ENCODE data around the gene TACC2. TPM values are rescaled to one million over a fixed set of nuclear protein-coding genes. Genes with fewer than 3 reads are reported as not detected.

TACC2 gene
- total RNA-seq, 1 experiment from 2014 or later, result 89.0 TPM

DNA sequence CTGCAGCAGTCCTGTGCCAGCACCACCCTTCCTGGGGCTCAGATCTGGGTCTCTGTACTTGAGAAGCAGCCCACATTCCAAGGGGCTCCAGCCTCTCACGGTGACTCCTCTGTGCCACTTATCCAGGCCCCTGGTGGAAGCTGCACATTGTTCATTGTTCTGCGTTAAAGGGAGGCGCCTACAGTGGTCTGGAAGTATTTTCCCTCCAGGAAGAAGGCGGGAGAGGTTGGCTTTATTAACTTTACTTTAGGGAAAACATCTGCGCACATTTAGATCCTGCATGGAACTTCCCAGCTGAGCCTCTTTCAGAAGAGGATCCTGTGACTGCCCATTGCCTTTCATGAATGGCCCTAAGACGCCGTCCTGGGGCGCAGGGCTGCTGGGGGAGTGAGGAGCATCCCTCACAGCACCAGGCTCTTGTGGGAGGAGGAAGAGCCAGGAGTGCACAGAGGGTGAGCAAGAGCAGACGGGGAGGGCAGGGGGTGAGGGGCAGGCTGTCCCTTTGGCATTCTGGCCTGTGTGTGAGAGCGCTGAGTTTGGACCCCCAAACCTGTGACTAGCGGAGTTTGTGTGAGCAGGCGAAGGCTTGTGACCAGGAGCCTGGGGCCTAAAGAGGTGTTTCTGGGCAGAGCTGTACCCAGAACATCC is 183.5 kb downstream of the TACC2 start:
- no peak for TF ChIP-seq CTCF (IDR thresholded peaks at IDR 0.05; ENCODE audit: unreplicated experiment)
- POLR2A ChIA-PET, result no interaction called here
- no peaks in the 10 kb centered on the region for H3K27me3 Mint-ChIP-seq (ENCODE audit: insufficient read depth, unreplicated experiment)
- no TSS peak for BruUV-seq (replicated peaks)
- H3K27ac Mint-ChIP-seq (ENCODE audit: low read depth, unreplicated experiment), result no peak overlapping the region
- H3K9me3 Mint-ChIP-seq (ENCODE audit: unreplicated experiment), result no peaks in the 10 kb centered on the region
- intact Hi-C loops (cut with micrococcal nuclease), result no loop called here
- H3K4me3 Mint-ChIP-seq (ENCODE audit: unreplicated experiment), result no peak overlapping the region
- CTCF ChIA-PET, result interaction anchor here (0.7 to 1.2 kb wide), 3 partner anchors 8 to 121 kb away, joined by 3 to 5 read pairs (median 4); no protein-coding TSS in a partner anchor
- peaks cover 6% of the 10 kb centered on the region for H3K4me1 Mint-ChIP-seq (ENCODE audit: insufficient read depth, unreplicated experiment)
- no peak for DNase-seq (ENCODE audit: unreplicated experiment)
- peaks cover 67% of the 10 kb centered on the region for H3K36me3 Mint-ChIP-seq (ENCODE audit: insufficient read depth, unreplicated experiment)

GRCh38 chr10:122173337-122173736 is 184.4 kb downstream of the TACC2 start:
- no peak for DNase-seq (ENCODE audit: unreplicated experiment)
- Mint-ChIP-seq H3K27ac (ENCODE audit: low read depth, unreplicated experiment) (no peak overlapping the region), H3K27me3 (ENCODE audit: insufficient read depth, unreplicated experiment) (no peaks in the 10 kb centered on the region), H3K4me3 (ENCODE audit: unreplicated experiment) (no peak overlapping the region), H3K4me1 (ENCODE audit: insufficient read depth, unreplicated experiment) (peaks cover 6% of the 10 kb centered on the region), H3K9me3 (ENCODE audit: unreplicated experiment) (no peaks in the 10 kb centered on the region), H3K36me3 (ENCODE audit: insufficient read depth, unreplicated experiment) (peaks cover 58% of the 10 kb centered on the region)
- intact Hi-C loops (cut with micrococcal nuclease), result no loop called here
- POLR2A ChIA-PET, result no interaction called here
- CTCF ChIA-PET, result interaction anchor here (0.8 kb wide), 1 partner anchor 9 kb away, joined by 4 read pairs; no protein-coding TSS in a partner anchor
- no peak for TF ChIP-seq CTCF (IDR thresholded peaks at IDR 0.05; ENCODE audit: unreplicated experiment)
- BruUV-seq (replicated peaks), result no TSS peak

- no peak for DNase-seq (ENCODE audit: unreplicated experiment)
- no peak overlapping the region for H3K4me3 Mint-ChIP-seq (ENCODE audit: unreplicated experiment)
- no peak overlapping the region for H3K27ac Mint-ChIP-seq (ENCODE audit: low read depth, unreplicated experiment)
- H3K9me3 Mint-ChIP-seq (ENCODE audit: unreplicated experiment), result no peaks in the 10 kb centered on the region
- intact Hi-C loops (cut with micrococcal nuclease), result no loop called here
- H3K27me3 Mint-ChIP-seq (ENCODE audit: insufficient read depth, unreplicated experiment), result no peaks in the 10 kb centered on the region
- no peak for TF ChIP-seq CTCF (IDR thresholded peaks at IDR 0.05; ENCODE audit: unreplicated experiment)
- ChIA-PET CTCF (no interaction called here), POLR2A (no interaction called here)
- H3K4me1 Mint-ChIP-seq (ENCODE audit: insufficient read depth, unreplicated experiment), result peaks cover 6% of the 10 kb centered on the region
- BruUV-seq (replicated peaks), result no TSS peak
- H3K36me3 Mint-ChIP-seq (ENCODE audit: insufficient read depth, unreplicated experiment), result peaks cover 56% of the 10 kb centered on the region
Observed at GRCh38 chr10:122173766-122174435, 184.9 kb downstream of the TACC2 start.

All from MCF 10A (cell line).